ENCODE data around the gene PCBP1. TPM values are rescaled to one million over a fixed set of nuclear protein-coding genes. Genes with fewer than 3 reads are reported as not detected.

PCBP1 gene
- total RNA-seq, 1 experiment from 2014 or later = 276 TPM

DNA sequence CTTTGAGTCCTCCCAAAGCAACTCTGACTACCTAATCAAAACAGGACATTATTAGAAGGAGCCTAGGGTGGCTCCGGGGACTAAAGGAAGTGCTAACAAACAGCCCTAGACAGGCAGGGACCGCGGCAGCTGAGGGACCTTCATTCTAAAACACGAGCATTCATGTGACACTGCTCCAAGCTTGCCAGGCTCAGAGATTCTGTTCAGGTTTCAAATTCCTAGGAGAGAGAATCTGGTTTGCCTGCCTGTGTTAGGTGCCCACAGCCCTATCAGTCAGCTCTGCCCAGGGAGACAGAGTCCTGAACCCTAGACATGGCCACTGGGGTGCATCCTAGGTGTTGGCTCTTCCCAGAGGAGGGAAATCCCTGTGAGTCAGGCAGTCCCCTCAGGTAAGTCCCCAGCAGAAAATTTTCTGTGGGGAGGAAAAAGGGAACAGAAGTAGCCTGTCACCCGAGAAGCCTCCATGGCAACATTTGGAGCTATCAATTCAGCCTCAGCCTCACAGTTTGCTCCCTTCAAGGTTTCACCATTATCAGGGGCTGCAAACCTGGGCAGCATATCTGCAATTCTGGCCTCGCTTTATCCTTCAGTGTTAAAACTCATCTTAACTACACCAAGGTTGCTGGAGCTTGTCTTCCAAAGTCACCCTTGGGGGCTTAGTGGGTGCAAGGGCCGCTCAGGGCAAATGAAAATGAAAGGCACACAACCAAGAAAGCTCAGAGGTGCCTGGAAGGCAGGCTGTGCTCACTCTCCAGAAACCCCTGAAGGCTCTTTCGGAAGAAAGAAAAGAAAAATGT is 28.6 kb downstream of the PCBP1 start:
- no peak for ATAC-seq
- ChIA-PET CTCF (interaction anchor here (0.5 kb wide), 1 partner anchor 45 kb away, joined by 6 read pairs; no protein-coding TSS in a partner anchor), POLR2A (no interaction called here)
- BruUV-seq (replicated peaks) = no TSS peak
- intact Hi-C loops (cut with micrococcal nuclease; ENCODE audit: unreplicated experiment) = no loop called here
- Histone ChIP-seq H3K9me3 (ENCODE audit: control insufficient read depth, insufficient read depth, low read depth, low read length) (no peaks in the 10 kb centered on the region), H3K4me3 (ENCODE audit: low read depth in 2 of 2, low read length in 2 of 2) (no peak overlapping the region), H3K4me1 (ENCODE audit: control insufficient read depth, insufficient read depth, low read length) (peaks cover 28% of the 10 kb centered on the region), H3K36me3 (ENCODE audit: control insufficient read depth, insufficient read depth, low read length) (no peaks in the 10 kb centered on the region), H3K27ac (ENCODE audit: low read length) (0 out of 2 replicates have a peak overlapping the region, but pooled peaks have one; percentile 11), H3K27me3 (ENCODE audit: control insufficient read depth, insufficient read depth, low read length) (no peaks in the 10 kb centered on the region)
- no peak for TF ChIP-seq SIN3A (IDR thresholded peaks at IDR 0.05; ENCODE audit: borderline replicate concordance, insufficient read depth, low read depth, low read length)
- TF ChIP-seq, protein P1, sequence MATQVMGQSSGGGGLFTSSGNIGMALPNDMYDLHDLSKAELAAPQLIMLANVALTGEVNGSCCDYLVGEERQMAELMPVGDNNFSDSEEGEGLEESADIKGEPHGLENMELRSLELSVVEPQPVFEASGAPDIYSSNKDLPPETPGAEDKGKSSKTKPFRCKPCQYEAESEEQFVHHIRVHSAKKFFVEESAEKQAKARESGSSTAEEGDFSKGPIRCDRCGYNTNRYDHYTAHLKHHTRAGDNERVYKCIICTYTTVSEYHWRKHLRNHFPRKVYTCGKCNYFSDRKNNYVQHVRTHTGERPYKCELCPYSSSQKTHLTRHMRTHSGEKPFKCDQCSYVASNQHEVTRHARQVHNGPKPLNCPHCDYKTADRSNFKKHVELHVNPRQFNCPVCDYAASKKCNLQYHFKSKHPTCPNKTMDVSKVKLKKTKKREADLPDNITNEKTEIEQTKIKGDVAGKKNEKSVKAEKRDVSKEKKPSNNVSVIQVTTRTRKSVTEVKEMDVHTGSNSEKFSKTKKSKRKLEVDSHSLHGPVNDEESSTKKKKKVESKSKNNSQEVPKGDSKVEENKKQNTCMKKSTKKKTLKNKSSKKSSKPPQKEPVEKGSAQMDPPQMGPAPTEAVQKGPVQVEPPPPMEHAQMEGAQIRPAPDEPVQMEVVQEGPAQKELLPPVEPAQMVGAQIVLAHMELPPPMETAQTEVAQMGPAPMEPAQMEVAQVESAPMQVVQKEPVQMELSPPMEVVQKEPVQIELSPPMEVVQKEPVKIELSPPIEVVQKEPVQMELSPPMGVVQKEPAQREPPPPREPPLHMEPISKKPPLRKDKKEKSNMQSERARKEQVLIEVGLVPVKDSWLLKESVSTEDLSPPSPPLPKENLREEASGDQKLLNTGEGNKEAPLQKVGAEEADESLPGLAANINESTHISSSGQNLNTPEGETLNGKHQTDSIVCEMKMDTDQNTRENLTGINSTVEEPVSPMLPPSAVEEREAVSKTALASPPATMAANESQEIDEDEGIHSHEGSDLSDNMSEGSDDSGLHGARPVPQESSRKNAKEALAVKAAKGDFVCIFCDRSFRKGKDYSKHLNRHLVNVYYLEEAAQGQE (IDR thresholded peaks at IDR 0.05; ENCODE audit: insufficient read depth in 1 of 2, low read depth in 2 of 2, low read length in 1 of 2) = no peak
- TF ChIP-seq, protein P2, sequence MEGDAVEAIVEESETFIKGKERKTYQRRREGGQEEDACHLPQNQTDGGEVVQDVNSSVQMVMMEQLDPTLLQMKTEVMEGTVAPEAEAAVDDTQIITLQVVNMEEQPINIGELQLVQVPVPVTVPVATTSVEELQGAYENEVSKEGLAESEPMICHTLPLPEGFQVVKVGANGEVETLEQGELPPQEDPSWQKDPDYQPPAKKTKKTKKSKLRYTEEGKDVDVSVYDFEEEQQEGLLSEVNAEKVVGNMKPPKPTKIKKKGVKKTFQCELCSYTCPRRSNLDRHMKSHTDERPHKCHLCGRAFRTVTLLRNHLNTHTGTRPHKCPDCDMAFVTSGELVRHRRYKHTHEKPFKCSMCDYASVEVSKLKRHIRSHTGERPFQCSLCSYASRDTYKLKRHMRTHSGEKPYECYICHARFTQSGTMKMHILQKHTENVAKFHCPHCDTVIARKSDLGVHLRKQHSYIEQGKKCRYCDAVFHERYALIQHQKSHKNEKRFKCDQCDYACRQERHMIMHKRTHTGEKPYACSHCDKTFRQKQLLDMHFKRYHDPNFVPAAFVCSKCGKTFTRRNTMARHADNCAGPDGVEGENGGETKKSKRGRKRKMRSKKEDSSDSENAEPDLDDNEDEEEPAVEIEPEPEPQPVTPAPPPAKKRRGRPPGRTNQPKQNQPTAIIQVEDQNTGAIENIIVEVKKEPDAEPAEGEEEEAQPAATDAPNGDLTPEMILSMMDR (IDR thresholded peaks at IDR 0.05) = no peak
- TF ChIP-seq POLR2AphosphoS5 (IDR thresholded peaks at IDR 0.05; ENCODE audit: low read depth, low read length) = no peak
- TF ChIP-seq TCF7L2 (IDR thresholded peaks at IDR 0.05; ENCODE audit: low read depth, low read length) = no peak
- DNase-seq (ENCODE audit: low read depth, low spot score) = no peak
- in situ Hi-C loops (cut with HindIII; ENCODE audit: low pct_unique_long_range_greater_than_20kb, low sequenced_read_pairs) = no loop called here

DNA sequence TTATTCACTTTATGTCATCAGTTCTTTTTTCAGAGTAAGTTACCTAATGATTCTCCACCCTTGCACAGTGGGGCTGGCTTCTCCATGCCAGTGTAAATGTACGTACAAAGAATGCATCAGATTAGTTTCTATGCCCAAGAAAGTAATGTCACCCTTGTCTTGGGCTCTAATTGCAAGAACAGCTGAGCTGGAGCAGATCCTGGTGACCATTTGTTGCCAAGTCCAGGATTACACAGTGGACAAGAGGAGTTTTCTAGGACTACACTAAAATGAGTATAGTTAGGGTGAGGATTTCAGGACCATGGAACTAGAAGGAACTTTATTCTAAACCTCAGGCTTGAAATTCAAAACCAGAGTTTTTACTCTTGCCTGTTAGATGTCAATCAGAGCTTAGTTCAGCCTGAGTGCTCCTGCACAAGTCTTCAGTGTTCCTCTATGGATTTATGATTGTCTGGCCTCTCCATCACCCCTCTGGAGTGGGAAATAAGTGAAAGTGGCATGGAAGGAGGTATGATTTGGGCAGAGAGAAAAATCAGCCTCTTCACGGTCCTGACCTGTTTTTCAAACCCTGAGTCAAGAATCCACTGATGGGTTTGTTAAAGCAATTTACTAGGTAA is 29.8 kb downstream of the PCBP1 start:
- no peak overlapping the region for H3K4me3 ChIP-seq (ENCODE audit: low read depth in 2 of 2, low read length in 2 of 2)
- BruUV-seq (replicated peaks) = no TSS peak
- H3K9me3 ChIP-seq (ENCODE audit: control insufficient read depth, insufficient read depth, low read depth, low read length) = no peaks in the 10 kb centered on the region
- DNase-seq (ENCODE audit: low read depth, low spot score) (no peak), ATAC-seq (no peak)
- no peaks in the 10 kb centered on the region for H3K36me3 ChIP-seq (ENCODE audit: control insufficient read depth, insufficient read depth, low read length)
- ChIA-PET POLR2A (interaction anchor here (0.5 kb wide), 1 partner anchor 18 kb away, joined by 8 read pairs; no protein-coding TSS in a partner anchor), CTCF (no interaction called here)
- intact Hi-C loops (cut with micrococcal nuclease; ENCODE audit: unreplicated experiment) = no loop called here
- TF ChIP-seq SIN3A (IDR thresholded peaks at IDR 0.05; ENCODE audit: borderline replicate concordance, insufficient read depth, low read depth, low read length) (no peak), TCF7L2 (IDR thresholded peaks at IDR 0.05; ENCODE audit: low read depth, low read length) (no peak), POLR2AphosphoS5 (IDR thresholded peaks at IDR 0.05; ENCODE audit: low read depth, low read length) (no peak)
- TF ChIP-seq, protein P2 (IDR thresholded peaks at IDR 0.05) = no peak
- TF ChIP-seq, protein P1 (IDR thresholded peaks at IDR 0.05; ENCODE audit: insufficient read depth in 1 of 2, low read depth in 2 of 2, low read length in 1 of 2) = no peak
- in situ Hi-C loops (cut with HindIII; ENCODE audit: low pct_unique_long_range_greater_than_20kb, low sequenced_read_pairs) = no loop called here
- H3K4me1 ChIP-seq (ENCODE audit: control insufficient read depth, insufficient read depth, low read length) = peaks cover 21% of the 10 kb centered on the region
- H3K27me3 ChIP-seq (ENCODE audit: control insufficient read depth, insufficient read depth, low read length) = no peaks in the 10 kb centered on the region
- peak overlapping the region; percentile 40 for H3K27ac ChIP-seq (ENCODE audit: low read length)
